CD4-positive, alpha-beta T cell treated with Interleukin-4 for 4 hours (primary cell): Measurements from ENCODE around the gene TMEM117.
"Not testable (repeated sequence)": the region's sequence is repeated elsewhere in the genome, so short reads cannot be mapped to it uniquely, and the experiment has no call there.

Source experiments
- DNase-seq: peaks from one replicate; pipeline ENCODE4 v3.0.0-alpha.2; 2020

The TMEM117 gene

DNA sequence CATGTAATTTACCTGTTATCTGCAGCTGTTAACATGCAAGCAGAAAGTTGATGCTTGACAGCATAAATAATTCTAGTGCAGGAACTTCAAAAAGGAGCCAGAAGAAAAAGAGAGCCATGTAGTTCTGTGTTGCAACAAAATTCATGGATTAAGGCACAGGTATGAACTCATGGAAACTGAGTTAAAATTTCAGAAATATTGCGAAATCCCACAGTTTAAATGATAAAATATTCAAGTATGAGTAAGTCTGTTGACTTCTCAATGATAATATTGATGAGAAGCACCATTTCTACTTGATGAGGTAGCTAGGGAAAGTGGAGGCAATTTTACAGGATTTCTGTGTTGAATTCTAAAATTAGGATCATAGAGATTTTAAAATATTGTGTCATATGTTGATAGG, 290.9 kb downstream of the TMEM117 start:
- no peak for DNase-seq

DNA sequence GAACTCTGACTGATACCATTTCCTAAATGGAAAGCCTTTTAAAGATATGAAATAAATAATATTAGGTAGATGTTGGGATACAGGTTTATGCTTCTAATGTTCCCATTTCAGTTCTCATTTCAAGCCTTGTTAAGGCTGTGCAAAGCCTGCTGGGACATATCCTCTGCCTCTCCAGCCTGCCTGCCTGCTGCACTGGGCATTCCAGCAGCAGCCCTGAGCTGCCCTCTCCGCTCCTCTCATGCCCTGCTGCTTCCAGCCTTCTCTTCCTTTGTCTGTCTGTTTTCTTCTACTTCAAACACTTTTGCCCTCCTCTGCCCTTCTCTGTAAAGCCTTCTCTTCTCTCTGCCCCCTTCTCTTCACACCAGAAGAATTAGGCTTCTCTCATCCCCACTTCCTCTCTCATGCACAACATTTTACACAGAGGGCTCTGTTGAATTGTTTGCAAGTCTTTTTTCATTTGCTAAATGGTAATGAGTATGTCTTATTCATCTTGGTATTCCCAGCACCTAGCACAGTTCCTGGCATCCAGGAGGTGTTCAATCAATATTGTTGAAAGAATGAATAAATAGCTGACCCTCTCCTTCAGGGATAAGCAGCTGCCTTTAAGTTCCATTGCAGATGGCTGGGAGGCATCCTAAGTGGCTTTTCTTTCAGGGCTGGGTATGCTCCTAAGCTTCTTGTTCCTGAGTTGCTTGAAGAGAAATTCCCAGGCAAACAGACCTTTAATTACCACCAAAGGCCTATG, 292.3 kb downstream of the TMEM117 start:
- DNase-seq, result no peak

- DNase-seq, result no peak
These were observed 307.3 kb downstream of the TMEM117 start for GRCh38 chr12:44143175-44143574.

GRCh38 chr12:44148936-44149335, 313.1 kb downstream of the TMEM117 start:
- DNase-seq, result no peak

DNA sequence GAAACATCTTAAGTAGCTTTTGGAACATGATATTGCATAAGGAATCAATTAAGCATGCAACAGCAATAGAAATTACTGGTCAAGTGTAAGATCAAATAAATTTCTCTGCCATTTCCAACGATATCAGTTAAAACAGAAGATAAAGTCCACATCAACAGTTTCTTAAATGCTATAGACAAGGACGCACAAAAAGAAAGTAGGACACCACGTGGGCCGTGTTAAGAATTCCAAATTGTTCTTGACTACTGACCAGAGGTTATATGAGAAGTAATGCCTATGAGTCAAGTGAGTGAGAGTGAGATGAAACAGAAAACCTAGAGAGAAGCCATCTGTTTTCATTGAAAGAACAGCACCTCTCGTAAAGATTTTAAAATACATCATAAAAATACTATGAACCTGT, 318.2 kb downstream of the TMEM117 start:
- no peak for DNase-seq

GRCh38 chr12:44155358-44155757, 319.5 kb downstream of the TMEM117 start:
- DNase-seq, result no peak

- DNase-seq, result no peak
These were observed 321.5 kb downstream of the TMEM117 start for GRCh38 chr12:44157359-44157758.

GRCh38 chr12:44158746-44159145, 322.9 kb downstream of the TMEM117 start:
- DNase-seq, result no peak

- no peak for DNase-seq
These were observed 323.3 kb downstream of the TMEM117 start for GRCh38 chr12:44159216-44159615.

- no peak for DNase-seq
These were observed 324.0 kb downstream of the TMEM117 start for GRCh38 chr12:44159862-44160261.

DNA sequence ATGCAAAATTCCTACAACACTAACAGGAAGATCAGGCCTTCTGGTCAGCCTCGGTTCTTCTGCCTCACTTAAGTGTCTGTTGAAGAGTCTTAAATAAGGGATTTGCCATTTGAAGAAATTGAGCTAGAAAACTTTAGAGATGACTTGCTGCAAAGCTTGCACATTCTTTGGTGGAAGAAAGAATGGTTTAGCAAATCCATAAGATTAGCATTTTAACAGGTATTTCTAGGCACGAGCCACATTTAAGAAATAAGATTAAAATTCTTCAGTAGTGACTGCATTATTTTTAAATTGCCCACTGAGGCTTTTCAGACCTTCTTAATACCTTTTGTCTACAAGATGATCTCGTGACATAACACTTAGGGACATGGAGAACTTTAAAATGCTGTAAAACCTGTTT, 327.1 kb downstream of the TMEM117 start:
- DNase-seq, result no peak

DNA sequence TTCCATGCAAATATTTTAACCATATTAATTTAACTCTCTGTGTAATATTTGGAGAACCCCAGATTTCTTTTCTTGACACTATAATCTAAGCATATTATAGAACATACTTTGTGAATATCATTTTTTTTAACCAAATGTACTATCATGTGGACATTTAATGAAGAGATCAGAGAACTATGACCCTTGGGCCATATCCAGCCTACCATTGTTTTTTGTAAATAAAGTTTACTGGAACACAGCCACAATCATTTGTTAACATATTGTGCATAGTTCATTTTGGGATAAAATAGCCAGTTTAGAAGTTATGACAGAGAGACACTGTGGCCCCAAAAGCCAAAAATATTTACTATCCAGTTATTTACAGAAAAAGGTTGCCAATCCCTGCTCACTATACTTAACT, 338.2 kb downstream of the TMEM117 start:
- DNase-seq, result no peak

- no peak for DNase-seq
These were observed 348.8 kb downstream of the TMEM117 start for GRCh38 chr12:44184499-44185206.

DNA sequence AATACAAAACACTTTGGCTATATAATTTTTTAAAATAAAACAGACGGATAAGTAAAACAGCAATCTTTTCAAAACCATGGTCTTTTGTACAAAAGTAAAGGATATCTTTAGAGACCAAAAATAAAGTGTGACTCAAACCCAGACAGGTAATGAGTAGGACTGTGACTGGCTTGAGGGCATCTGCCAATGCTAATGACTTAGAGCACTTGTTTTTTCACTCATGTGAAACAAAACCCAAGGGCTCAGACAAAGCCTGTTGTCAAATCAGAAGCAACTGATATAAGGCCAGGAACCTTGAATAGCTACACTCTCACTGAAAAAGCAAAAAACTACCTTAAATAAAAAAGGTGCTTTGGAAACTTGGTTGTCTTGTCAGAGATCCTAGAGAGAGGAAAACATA, 357.4 kb downstream of the TMEM117 start:
- no peak for DNase-seq

- not testable (repeated sequence) for DNase-seq
These were observed 359.8 kb downstream of the TMEM117 start for GRCh38 chr12:44195719-44196118.

DNA sequence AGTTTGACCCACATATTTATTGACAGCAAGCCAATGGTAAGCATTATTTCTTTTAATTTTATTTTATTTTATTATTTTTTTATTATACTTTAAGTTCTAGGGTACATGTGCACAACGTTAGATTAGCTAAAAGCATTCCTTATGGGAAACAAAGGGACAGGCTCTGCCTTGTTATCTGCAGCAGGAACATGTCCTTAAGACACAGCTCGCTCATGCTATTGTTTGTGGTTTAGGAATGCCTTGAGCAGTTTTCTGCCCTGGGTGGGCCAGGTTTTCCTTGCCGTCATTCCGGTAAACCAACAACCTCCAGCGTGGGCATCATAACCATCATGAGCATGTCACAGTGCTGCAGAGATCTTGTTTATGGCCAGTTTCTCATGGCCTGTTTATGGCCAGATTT, 370.2 kb downstream of the TMEM117 start:
- no peak for DNase-seq

DNA sequence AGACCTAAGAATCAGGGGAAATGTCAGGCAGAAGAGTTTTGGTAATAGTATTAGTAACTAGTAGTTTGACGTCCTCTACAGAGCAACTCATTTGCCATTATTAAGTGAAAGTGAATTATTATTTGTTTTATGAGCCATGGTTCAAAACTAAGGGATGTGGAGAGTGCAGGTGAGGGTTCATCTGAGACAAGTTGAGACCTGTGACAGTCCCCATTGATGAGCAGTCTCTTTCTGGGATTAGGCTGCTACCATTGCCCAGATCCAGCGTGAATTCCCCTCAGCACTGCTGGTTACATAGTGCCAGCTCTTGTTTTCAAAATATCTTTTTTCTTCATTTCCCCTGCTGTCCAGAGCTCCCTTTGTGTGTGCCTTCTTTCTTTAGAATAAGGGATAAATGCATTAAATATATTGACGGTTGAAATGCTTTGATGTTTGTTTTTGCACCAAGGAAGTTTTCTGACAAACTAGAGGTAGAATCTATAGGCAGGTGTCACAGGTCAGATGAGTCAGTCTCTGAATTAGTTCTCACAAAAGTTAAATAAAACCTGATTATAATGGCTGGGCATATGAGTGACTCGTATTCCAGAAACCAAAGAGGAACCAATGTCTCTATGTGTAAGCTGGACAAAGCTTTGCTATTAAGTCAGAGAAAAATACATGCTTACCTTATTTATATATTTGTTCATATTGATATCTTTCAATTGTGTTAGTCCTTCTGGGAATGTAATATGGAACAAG, 381.4 kb downstream of the TMEM117 start:
- no peak for DNase-seq

DNA sequence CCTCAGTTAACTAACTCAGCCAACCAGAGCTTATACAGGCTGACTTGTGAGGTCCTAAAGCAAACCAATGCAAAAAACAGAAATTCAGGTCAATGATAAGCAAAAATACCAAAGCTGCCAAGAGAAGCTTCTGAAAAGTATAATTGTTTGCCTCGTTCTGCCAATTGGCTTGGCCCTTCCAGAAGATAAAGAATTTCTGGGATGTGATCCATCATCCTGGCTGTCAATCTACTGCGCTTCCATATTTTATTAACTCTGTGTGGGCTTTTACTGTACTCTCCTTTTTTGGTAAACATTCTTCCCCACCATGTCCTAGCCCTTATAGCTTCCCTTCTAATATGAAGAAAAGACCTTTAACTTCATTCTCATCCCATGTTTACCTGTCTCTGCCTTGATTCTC, 387.9 kb downstream of the TMEM117 start:
- DNase-seq, result no peak

DNA sequence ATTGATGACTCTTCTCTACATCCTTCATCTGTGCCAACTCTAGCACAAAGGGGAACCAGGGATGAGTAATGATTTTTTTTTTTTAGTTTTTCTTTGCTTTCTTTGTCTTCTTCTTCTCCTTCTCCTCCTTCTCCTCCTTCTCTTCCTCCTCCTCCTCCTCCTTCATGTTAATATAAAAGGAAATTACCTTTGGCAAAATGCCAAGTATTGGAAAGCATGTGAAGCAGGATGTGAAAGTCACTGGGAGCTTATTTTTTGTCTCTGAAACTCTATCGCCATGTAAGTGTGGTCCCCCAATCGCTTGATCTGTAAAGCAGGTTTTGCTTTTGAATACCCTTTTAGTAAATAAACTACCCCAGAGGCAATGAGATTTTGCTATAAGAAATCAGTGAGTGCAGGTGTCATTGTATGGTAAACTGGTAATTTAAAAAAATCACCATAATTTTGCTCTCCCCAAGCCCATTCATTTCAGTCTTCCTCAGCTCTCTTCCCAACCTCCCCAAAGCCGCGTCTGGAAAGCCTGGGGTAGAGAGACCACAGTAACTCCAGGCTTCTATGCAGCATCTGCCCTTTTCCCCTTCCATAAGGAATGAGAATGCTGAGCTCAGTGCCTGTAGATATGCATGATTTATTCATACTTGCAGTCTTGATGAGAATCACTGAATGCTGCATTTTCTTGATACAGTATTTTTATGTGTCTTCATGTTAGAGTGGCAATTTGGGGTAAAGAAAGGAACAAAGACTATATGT, 388.7 kb downstream of the TMEM117 start:
- DNase-seq, result no peak

GRCh38 chr12:44225149-44225510, 389.2 kb downstream of the TMEM117 start:
- no peak for DNase-seq

DNA sequence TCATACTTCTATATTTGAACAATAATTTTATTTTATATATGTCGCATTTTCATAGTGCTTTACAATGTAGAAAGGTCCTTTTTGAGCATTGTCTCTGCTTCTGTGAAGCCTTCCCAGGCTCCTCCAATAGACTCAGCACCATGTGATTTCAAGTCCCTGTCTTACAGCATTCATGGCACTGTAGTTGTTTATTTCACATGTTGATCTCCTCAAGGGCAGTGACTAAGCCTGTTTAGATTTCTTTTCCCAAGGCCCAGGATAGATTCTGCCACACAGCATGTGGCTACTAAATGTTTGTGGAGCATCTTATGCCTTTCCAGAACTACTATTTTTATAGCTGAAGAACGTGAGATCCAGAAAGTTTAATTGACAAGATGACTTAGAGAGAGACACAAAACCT, 391.7 kb downstream of the TMEM117 start:
- no peak for DNase-seq

DNA sequence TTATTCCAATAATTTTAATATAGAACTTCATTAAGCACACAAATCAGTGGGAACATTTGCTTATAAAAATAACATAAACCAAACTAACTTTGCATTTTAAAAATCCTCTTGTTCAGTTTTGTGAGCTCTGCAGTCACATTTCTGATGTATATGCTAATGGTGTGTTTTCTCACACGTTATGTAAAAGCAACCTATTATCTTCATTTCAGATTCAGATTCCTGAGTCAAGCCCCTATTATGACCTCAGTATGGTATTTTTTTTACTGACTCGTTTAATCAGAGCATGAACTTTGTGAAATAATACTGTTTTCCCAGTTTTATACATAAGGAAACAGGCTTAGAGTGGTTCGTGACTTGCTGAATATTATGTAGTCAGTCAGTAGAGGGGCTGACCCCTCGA, 394.0 kb downstream of the TMEM117 start:
- DNase-seq, result no peak

DNA sequence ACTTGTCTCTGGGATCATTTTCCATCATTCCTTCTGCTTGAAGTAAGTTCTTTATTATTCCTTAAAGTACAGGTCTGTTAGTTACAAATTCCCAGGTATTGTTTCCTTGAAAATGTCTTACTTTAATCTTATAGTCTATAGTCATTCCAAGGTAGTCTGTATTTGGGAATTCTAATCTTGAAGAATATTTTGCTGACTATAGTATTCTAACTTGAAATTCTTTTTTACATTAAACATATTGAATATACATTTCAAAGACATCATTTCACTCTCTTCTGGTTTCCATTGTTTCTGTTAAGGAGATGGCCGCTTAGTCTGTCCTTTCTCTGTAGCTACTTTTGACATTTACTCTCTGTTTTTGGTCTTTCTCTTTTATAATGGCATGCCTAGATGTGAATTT, 399.8 kb downstream of the TMEM117 start:
- no peak for DNase-seq
